AML-193 (cell line): ENCODE results near the gene TTLL11.

Experiments
- DNase-seq, 2 experiments: peaks; one replicate each; lab custom pipeline; 2025; lab: John Stamatoyannopoulos, UW

Gene TTLL11

GRCh38 chr9:122109035-122109813 lies 16.1 kb upstream of the TTLL11 start:
- DNase-seq: no peak

GRCh38 chr9:122107291-122107805 lies 14.2 kb upstream of the TTLL11 start:
- no peak for DNase-seq

- DNase-seq: no peak
Observed at GRCh38 chr9:122106576-122106975, 13.5 kb upstream of the TTLL11 start.

- no peak for DNase-seq
Observed at GRCh38 chr9:122103985-122104384, 10.9 kb upstream of the TTLL11 start.

- DNase-seq: no peak
Observed at GRCh38 chr9:122102156-122102555, 9.0 kb upstream of the TTLL11 start.

- DNase-seq: no peak
Observed at GRCh38 chr9:122100756-122101155, 7.6 kb upstream of the TTLL11 start.

- DNase-seq: peak; percentile 39 to 66
Observed at GRCh38 chr9:122099271-122099869, 6.3 kb upstream of the TTLL11 start.

- DNase-seq: no peak
Observed at GRCh38 chr9:122097679-122098315, 4.7 kb upstream of the TTLL11 start.

- DNase-seq: no peak
Observed at GRCh38 chr9:122096620-122097415, 3.7 kb upstream of the TTLL11 start.

GRCh38 chr9:122095010-122095767 lies 2.1 kb upstream of the TTLL11 start:
- DNase-seq: peak; percentile 48 to 72

GRCh38 chr9:122091682-122092592 lies 1.2 kb downstream of the TTLL11 start:
- DNase-seq: no peak

- DNase-seq: no peak
Observed at GRCh38 chr9:122090981-122091380, 2.1 kb downstream of the TTLL11 start.

GRCh38 chr9:122090287-122090883 lies 2.7 kb downstream of the TTLL11 start:
- DNase-seq: no peak

GRCh38 chr9:122088880-122089706 lies 4.0 kb downstream of the TTLL11 start:
- DNase-seq: no peak

GRCh38 chr9:122087406-122088200 lies 5.5 kb downstream of the TTLL11 start:
- DNase-seq: no peak

- DNase-seq: no peak
Observed at GRCh38 chr9:122086873-122087272, 6.2 kb downstream of the TTLL11 start.

GRCh38 chr9:122085260-122085659 lies 7.8 kb downstream of the TTLL11 start:
- no peak for DNase-seq

GRCh38 chr9:122084026-122084675 lies 9.0 kb downstream of the TTLL11 start:
- no peak for DNase-seq
